GM04504 (cell line): ENCODE measurements around the gene DNAJC17.

Source experiments
- DNase-seq: peaks from one replicate; pipeline ENCODE4 v3.0.0-alpha.2; 2012; ENCODE audit warnings: low read depth

Gene DNAJC17

DNA sequence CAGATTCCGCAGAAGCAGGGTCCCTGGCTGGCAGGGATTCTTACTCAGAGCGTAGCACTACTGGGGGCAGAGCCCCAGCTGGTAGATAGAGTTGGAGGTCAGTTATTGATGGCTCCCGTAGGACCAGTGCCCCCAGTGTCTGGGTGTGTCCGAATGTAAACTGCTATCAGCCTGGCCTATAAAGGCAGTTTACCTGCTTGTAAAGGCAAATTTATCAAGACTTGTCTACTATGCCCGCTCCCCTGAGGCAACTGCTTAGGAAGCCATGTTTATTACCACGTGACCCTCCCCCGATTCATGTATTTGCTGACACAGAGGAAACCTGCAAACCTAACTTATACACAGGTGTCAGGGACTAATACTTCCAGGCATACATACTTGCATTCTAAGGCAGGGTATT is 21.8 kb upstream of the DNAJC17 start:
- no peak for DNase-seq

DNA sequence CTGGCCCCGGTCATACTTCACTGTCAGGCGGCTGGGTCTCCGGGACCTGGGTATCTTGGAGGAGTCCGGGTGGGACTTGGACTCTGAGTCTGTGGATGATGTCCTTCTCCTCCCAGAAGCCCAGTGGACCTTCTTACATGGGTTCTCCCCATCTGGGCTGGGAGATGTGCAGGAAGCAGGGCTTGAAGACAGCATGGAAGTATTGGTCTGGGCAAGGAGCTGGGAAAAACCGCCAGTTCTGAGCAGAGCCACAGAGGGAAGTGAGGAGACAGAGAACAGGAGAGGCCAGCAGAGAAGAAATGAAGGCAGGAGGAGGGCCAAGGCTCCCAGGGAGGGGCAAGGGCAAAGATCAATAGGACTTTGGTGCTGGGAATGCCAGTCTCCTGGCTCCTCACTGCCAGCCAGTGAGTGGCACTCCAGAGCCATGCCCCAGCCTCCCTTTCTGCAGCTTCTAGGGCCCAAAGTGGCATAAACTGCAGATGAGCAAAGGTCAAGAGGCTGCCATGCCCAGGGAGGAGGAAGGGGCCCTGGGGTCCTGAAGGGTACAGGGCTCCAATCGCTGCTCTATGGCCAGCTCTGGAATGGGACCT is 21.3 kb upstream of the DNAJC17 start, which contains the start of gene PPP1R14D:
Gene PPP1R14D, minus strand, starts transcription at position 262 of the 590 bp plus-strand sequence. Its CDS starts 67 bp downstream, at position 195.
- DNase-seq, result no peak

DNA sequence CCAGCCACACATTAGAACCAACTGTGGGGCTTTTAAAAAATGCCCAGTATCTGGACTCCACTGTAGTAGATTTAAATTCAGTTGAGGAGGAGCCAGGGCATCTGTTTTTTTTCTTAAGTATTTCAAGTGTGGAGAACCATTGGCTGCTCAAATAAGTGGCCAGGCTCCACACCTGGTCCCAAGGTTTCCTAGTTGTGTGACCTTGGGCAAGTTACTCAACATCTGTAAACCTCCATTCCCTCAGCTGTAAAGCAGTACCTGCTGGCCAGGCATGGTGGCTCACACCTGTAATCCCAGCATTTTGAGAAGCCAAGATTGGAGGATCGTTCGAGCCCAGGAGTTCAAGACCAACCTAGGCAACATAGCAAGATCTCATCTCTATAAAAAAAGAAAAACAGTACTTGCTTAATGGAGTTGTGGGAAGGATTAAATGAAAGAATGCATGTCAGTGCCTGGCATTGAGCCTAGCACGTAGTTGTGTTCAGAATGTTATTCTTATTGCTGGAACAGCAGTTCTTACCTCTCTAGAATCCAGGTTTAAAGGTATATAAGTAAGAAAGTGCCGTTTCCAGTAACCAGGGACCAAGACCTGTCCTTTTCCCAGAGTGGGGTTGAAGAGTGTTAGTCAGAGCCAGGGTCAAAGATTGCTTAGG is 19.3 kb upstream of the DNAJC17 start:
- DNase-seq, result no peak

DNA sequence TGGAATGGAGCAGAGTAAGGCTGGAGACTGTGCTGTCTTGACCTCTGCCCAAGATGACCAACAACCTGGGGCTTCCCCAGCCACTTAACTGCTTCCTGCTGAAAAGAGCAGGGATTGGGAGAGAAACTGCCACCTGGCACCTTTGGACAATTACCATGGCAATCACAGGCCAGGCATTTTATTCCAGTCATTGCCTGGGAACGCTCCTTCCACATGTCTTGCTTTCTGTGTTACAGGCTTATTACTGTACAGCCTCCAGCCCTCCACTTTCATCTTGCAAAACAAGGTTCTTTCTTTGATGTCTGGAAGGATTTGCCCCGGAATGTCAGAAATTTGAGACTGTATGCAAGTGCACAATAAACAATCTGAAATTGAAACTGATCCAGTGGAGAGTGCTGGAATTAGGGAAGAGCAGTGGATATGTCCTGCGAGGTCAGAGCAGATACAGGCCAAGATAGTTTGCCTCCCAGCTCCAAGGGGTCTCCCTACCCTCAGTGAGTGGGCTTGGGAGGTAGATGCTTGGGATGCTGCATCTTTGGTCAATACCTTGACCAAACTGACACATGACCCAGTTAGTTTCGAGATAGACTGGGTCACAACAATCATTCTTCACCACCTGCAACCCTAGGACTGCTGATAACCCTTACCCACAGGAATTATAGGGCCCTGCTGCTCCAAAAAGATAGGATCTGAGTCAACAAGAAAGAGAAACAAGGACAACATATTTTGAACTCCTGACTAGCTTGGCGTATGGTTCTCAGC is 18.6 kb upstream of the DNAJC17 start:
- DNase-seq, result no peak

DNA sequence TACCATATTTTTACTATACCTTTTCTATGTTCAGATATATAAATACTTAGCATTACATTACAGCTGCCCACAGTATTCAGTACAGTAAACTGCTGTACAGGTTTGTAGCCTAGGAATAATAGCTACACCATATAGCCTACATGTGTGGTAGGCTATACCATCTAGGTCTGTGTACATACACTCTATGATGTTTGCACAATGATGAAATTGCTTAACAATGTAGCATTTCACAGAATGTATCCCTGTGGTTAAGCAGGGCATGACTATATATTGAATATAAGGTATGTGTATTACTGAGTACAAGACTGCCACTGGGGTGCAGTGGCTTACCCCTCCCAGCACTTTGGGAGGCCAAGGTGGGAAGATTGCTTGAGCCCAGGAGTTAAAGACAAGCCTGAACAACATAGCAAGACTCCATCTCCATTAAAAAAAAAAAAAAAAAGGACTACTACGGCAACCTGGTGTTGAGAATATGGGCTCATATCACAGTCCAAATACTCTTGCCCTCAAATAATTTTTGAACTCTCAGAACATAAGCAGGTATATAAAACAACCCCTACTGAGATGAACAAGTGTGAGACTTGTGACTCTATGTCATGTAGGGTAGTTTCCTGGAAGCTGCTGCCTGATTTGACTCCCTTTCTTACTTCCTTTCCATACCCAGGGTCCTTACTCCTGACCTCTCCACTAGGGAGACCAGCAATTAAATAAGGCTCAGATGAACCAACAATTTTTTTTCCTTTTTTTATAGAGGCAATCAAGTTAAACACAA is 16.5 kb upstream of the DNAJC17 start:
- DNase-seq, result no peak

DNA sequence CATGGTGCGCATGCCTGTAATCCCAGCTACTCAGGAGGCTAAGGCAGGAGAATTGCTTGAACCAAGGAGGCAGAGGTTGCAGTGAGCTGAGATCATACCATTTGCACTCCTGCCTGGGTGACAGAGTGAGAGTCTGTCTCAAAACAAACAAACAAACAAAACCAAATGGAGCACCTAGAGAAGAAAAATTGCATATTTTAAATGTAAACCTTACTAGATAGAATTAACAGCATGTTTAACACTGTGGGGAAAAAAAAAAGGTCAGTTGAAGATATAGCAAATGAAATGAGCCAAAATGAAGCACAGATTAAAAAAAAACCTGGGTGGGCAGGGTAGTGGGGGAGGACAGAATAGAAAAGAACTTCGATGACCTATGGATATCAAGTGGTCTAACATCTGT is 13.9 kb upstream of the DNAJC17 start:
- no peak for DNase-seq

DNA sequence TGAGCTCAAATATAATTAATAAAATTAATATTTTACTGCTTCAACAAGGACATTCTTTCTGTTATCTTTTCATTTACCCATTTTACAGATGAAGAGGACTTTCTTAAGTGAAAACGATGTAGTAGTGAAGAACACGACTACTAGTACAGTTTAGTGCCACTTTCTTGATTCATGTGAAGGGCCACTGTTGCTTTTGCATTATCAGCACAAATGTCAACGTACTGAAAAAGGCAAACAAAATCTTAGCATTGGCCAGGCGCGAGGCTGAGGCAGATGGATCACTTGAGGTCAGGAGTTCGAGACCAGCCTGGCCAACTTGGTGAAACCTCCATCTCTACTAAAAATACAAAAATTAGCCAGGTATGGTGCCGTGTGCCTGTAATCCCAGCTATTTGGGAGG is 11.8 kb upstream of the DNAJC17 start:
- no peak for DNase-seq

DNA sequence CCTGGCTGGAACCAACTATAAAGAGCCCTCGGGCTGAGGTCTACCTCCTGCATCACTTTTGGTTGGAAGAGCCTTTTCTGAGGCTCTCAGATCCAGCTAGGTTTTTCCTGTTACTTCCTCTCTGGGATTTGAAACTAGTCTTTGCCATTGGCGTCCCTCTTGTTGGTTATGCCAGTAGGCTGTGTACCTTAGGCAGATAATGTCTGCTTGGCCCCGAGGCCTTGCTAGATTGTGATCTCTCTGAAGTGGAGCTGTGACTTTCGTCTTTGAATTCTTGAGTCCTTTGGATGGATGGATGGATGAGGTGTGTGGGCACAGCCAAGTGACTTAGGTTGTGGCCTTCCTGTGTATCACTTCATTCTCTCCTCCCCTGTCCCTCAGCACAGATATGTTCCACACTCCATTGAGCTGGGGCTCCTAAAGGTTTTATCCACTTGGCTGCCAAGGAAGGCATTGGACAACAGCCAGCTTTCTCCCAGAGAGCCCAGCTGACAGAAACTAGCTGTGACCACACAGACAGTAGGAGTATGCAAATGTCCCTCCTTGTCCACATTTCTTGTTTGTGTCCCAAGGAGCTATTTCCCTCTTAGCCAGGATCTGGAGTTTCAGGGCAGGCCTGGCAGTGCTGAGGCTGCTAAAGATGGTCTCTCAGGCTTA is 7.9 kb upstream of the DNAJC17 start:
- DNase-seq, result no peak

DNA sequence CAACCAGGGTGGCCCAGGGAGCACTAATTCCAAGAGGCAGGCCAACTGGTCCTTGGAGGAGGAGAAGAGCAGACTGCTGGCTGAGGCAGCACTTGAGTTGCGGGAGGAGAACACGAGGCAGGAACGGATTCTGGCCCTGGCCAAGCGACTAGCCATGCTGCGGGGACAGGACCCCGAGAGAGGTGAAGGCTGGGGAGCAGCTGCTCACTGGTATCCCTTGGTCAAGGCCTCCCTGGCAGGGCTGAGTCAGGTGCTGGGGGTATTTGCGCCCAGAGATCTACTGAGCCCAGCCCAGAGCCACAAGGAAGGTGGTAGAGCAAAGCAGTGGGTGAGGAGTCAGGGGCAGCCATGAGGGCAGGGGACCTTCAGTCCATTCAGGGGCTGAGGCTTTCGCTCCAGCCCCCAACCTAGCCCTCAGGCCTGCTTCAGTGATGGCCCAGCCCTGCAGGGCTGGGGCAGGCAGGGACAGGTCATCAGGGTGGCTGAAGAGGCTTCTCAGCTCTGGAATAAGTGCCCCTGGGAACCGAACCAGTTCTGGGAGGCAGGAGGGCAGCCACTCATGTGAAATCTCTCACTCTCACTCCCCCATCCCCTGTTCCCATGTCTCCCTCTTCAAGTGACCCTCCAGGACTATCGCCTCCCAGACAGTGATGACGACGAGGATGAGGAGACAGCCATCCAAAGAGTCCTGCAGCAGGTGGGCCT is 5.6 kb upstream of the DNAJC17 start:
- no peak for DNase-seq

DNA sequence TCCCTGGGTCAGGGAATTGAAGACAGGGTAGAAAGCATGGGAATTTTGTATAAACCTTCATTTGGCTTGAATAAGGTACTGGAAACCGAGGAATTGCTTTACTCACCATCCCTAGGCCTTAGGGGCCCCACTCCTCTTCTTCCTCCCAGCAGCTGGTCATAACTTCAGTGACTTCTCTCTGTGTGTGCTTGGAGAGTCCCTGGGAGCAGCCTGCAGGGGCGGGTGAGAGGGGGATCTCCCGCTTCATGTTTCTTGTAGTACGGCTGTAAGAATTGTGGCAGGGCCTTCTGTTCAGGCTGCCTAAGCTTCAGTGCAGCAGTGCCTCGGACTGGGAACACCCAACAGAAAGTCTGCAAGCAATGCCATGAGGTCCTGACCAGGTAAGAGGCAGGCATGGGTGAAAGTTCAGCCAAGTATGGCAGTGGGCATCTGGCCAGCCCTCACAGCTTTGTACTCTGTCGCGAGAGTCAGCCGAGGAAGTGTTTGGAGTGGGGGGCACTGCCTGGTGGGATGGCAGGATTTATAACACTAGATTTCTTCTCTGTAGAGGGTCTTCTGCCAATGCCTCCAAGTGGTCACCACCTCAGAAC is 1.7 kb upstream of the DNAJC17 start:
- no peak for DNase-seq

DNA sequence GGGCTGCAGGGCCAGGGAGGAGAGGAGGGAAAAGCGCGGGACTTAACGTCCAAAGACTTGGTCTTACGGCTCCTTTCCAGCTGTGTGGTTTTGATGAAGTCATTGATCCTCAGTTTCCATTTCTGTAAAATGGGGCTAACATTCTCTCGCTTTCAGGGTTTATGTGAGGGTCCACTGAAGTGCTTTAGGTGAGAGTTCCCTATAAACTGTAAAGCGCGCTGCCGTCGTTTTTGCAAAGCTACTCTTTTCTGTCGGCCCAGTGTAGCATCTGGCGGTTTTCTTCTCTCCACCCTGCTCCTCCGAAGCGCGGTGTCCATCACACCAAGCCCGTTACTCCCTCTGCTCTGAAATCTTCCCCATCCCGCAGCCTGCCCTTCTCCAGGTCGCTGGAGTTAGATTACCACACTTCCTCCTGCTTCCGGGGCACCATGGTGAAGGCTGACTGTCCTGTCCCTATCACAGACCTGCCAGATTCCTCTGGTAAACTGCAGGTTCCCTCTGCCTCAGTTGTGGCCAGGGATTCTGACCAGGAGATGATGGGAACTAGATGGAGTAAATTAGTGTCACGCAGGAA is 702 bp upstream of the DNAJC17 start:
- no peak for DNase-seq

DNA sequence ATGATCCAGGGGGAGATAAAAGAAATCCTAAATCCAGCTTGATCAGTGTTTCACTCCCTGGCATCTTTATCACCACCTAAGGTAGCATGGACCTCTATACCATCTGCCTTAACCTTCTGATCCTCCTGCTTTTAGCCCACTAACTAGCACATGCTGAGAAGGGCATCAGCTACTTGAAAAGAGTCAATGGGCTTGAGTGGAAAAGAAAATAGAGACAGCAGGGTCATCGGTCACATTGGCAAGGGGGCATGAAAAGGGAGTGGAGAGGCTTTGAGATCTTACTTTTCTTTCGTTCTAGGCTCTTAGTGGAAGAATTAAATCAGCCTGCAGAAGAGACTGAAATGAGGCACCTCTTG is 623 bp downstream of the DNAJC17 start:
- DNase-seq, result no peak

DNA sequence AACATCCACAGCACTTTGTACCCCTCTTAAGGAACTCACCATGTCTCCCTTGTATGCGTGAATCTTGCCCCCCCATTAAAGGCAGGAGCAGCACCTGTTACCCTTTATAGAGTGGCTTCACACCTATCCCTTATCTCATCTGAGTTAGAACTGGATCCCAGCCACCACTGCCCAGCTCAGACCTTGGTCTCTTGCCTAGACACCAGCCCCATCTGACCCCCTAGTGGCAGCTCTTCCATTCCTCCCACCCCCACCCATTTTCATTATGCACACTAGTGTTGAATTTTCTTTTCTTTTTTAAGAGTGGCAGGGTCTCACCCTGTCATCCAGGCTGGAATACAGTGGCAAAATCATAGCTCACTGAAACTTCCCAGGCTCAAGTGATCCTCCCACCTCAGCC is 3.6 kb downstream of the DNAJC17 start:
- no peak for DNase-seq

DNA sequence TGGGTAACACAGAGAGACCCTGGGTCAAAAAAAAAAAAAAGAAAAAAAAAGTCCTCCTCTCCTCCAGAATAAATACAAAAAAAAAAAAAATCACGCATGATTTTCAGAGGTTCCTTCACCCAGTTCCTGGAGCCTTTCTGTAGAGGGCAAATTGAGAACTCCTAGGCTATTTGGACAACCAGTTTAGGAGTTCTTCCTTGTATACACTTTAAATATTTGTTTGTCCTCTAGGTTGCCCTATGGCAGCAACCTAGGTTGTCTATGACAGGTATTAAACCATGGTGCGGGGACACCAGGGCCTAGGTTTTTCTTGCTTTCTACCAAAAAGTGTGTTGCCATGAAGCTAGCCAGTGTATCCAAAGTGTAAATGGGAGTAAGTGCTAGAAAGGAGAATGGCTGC is 4.2 kb downstream of the DNAJC17 start:
- DNase-seq, result no peak

DNA sequence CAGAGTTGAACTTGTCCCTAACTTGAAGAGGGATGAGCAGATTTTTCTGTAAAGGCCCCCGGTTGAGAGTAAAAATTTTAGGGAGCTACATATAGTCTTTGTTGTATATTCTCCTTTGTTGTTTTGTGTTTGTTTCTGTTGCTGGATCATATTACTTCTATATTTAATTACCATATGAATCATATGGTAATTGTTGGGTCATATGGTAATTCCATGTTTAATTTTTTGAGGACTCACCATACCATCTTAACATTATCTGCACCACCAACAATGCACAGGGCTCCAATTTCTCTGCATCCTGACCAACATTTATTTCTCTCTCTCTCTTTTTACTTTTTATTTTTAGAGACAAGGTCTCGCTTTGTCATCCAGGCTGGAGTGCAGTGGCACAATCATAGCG is 7.8 kb downstream of the DNAJC17 start:
- no peak for DNase-seq

DNA sequence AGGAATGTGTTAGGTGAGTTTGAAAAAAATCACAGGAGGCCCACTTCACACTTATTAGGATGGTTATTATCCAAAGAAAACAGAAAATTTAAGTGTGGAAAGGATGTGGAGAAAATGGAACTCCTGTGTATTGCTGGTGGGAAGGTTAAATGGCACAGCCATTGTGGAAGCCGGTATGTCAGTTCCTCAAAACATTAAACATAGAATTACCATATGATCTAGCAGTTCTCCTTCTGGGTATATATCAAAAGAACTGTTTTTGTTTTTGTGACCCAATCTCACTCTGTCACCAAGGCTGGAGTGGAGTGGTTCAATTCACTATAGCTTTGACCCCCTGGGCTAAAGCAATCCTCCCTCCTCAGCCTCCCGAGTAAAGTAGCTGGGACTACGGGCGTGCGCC is 10.8 kb downstream of the DNAJC17 start:
- DNase-seq, result no peak

DNA sequence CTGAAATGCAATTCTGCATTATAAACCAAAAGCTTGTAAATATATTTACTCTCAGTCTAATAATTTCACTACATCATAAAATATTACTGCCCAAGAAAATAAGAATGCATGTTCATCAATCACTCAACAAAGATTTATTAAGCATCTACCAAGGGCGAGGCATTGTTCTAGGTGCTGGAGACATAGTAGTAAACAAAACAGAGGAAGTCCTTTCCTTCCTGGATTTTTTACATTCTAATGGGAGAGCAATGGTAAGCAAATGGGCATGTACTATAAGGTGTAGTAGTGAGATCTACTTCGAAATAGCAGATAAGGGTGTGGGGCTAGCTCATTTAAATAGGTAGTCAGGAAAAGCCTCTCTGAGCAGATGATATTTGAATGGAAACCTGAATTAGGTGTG is 11.2 kb downstream of the DNAJC17 start:
- DNase-seq, result no peak

DNA sequence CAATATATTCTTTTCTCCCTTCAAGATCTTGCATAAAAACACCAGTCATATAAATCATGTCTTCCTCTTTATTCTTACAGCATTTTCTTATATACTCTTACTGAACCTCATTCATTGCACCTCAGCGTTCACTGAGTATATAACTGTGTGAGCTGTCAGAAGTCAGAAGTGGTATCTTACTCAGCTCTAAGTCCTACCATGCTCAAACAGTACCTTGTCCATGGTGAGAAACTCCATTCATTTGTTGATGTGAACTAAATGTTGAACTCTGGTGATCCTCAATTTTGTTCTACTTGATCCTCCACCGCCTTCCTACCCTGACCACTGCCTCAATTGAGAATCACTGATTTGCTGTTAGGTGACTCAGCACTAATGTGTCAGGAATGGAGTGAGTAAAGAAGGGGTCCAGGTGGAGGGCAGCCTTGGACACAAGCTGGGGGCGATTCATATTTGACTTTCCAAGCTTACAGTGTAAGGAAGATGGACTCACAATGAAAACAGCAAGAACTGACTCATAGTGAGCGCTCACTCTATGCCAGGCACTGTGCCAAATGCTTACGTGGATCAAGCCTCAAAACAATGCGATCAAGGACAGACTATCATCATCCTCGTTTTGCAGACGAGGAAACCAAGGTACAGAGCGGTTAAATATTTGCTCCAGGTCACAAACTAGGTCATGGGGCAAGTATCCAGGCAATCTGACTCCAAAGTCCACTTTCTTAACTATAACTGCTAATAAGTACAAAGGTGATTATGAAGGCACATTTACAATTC is 13.9 kb downstream of the DNAJC17 start:
- peak; percentile 80 for DNase-seq

DNA sequence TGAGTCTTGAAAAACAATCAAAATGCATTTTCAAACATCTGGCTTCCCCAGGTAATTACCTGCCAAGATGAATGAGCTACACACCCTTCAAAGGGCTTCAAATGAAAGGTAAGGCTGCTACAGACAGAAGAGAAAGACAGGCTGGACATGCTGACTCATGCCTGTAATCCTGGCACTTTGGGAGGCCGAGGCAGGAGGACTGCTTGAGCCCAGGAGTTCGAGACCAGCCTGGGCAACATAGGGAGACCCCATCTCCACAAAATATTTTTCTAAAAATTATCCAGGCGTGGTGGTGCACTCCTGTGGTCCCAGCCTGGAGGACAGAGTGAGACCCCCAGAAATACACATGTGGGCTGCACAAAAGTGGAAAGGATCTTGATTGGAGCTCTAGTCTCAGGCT is 14.9 kb downstream of the DNAJC17 start:
- no peak for DNase-seq

DNA sequence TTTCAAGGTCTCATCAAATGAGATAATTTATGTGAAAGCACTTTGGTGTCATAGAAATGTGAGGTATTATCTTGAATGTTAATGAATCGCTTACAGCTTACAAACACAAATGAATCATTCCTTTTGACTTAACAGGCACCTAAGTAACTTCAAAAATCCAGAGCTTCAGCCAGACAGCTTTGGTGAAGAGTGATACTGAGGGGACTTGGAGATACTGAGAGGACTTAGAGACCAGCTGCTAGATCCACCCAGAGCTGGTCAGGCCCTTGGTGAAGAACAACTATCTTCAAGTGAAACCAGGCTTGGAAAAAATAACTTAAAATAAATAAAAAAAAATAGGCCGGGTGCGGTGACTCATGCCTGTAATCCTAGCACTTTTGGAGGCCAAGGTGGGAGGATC is 16.6 kb downstream of the DNAJC17 start:
- DNase-seq, result no peak
